SK-MEL-5 (cell line): ENCODE measurements around the gene C1QTNF3. TPM values are rescaled to one million over a fixed set of nuclear protein-coding genes. Genes with fewer than 3 reads are reported as not detected.

Experiments
- DNase-seq: peaks from one replicate; pipeline ENCODE4 v3.0.0-alpha.2; 2016; ENCODE audit warnings: low read depth, low spot score
- in situ Hi-C: cut with HindIII; loops from 2 replicates; pipeline ENCODE4 v1.10.0; 2016; ENCODE audit warnings: low sequenced_read_pairs, high pct_unique_total_duplicates, low pct_unique_long_range_greater_than_20kb
- small RNA-seq, 2 experiments: library from RNA; depleted of rRNA; stranded (forward); fragments of <200 nt; gene quantifications; one replicate each; pipeline ENCODE3, GENCODE V24; 2014
- total RNA-seq: library from RNA; depleted of rRNA; stranded (reverse); fragments of >200 nt; shearing (Covaris generic); gene quantifications from 2 replicates; pipeline ENCODE4 v1.2.3, GENCODE V29; 2014; rRNA removed

The C1QTNF3 gene
- total RNA-seq, 1 experiment from 2014 or later, result 0.77 TPM

DNA sequence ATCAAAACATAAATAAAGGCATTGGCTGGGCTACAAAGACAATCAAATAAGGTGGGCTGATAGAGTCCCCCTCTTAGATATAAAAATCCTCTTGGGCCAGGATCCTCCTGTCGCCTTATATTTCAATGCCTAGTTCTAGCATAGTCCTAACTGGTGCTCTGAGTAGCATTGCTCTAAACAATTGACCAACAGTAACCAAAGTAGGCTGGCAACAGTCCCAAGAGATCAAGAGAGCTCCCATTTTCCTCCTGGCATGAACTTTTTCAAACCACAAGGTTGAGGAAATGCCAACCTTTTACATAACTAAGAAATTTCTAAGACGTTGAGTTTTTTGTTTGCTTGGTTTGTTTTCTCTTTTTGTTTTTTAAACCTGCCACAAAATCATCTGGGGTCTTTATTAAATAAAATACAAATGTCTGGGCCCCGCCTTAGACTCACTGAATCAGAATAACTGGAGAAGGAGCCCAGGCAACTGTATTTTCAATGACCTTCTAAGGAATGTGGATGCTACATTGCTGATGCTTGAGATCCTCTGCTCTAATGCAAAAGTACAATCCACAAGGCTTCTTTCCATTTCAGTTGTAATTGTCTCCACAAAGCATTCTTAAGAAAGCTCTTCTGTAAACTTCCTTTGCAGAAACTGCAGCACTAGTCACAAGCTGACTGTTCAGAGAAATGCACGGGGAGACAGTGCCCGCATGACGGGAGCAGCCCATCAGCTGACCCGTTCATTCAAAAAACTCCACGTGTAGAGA lies 61.4 kb downstream of the C1QTNF3 start:
- in situ Hi-C loops, result no loop called here
- DNase-seq, result peak; percentile 99

DNA sequence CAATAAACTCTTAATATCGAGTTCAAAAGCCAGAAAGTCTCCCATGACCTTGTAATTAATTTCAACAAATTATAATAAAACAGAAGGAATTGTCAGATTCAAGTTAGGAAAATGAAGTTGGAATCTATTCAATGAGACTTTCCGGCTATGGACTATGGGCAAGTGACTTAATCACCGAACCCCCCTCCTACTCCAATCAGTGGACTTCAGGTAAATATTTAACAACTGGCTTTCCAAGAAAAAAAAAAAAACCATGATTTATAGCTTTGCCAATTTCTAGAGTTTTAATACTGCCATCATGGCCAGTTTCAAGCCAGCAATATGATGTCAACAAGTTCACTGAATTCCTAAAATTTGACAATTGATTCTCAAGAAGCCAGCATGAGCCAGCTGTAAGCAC lies 63.0 kb downstream of the C1QTNF3 start:
- in situ Hi-C loops, result no loop called here

DNA sequence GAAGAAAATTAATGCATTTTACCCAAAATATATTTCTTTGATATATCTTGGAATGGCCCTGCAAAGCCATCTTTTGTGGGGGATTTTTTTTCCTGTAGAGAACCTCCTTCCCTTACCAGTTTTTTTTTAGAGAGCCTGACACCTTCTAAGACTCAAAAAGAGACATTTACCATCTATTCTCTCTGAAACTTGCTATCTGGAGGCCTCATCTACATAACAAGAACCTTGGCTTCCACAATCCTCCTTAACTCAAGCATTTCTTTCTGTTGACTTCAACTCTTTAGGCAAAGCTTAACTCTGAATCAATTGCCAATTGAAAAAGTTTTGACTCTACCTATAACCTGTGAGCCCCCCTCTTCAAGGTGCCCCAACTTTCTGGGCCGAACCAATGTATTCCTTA lies 64.7 kb downstream of the C1QTNF3 start:
- in situ Hi-C loops, result no loop called here
- no peak for DNase-seq

More for the DNA sequence above, 63.0 kb downstream of the C1QTNF3 start:
- DNase-seq, result no peak

DNA sequence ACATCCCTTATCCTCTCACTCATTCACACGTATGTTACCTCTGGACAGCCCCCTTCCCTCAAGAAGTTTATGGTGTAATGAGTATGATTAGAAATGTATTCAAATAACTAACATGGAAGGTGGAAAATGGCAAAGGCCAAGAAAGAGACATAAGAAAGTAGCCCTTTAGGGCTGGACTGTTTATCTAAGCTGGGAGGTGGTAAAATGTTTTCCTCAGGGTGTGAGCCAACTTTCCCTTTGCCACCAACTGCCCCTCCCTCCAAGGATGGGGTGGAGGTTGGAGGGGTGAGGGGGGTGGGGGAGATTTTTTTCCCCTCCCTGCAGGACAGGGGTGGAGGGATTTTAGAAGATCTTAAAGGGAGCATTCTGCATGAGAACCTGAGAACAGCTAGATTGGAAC lies 66.7 kb downstream of the C1QTNF3 start:
- DNase-seq, result no peak
- in situ Hi-C loops, result no loop called here

DNA sequence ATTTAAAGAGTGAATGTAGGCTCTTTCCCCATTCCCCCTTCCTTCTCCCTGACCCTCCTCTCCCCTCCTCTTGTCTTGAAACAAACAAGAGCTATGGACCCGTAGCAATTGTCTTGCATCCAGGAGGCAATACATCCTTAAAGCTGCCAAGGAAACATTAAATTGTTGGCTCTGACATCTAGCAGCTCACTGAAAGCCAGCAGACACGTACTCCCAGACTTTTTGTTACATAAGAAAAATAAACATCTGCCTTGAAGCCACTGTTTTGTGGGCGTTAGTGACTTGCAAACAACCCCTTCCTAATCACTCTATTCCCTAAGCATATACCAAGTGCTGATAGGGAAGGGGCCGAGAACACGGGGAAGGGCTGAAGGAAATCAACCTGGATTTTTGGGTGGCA lies 67.2 kb downstream of the C1QTNF3 start:
- no peak for DNase-seq
- in situ Hi-C loops, result no loop called here

DNA sequence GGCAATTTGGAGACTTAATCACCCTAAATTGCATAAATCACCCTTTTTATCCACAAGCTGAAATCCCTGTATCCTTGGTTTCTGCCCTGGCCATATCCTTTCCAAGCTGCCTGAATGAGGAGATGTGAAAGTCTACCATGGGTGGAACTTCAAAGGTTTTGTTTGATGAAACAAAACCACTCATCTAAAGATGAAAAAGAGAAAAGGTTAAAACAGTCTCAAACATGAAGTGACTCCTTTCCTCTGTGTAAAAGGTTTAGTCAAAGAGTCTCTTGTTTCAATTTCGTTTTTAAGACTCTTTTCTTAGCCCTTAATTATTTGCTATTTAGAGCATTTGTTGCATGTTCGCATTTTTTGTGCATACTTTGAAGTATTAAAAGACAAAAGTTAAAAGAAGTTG lies 69.7 kb downstream of the C1QTNF3 start:
- in situ Hi-C loops, result no loop called here
- no peak for DNase-seq

DNA sequence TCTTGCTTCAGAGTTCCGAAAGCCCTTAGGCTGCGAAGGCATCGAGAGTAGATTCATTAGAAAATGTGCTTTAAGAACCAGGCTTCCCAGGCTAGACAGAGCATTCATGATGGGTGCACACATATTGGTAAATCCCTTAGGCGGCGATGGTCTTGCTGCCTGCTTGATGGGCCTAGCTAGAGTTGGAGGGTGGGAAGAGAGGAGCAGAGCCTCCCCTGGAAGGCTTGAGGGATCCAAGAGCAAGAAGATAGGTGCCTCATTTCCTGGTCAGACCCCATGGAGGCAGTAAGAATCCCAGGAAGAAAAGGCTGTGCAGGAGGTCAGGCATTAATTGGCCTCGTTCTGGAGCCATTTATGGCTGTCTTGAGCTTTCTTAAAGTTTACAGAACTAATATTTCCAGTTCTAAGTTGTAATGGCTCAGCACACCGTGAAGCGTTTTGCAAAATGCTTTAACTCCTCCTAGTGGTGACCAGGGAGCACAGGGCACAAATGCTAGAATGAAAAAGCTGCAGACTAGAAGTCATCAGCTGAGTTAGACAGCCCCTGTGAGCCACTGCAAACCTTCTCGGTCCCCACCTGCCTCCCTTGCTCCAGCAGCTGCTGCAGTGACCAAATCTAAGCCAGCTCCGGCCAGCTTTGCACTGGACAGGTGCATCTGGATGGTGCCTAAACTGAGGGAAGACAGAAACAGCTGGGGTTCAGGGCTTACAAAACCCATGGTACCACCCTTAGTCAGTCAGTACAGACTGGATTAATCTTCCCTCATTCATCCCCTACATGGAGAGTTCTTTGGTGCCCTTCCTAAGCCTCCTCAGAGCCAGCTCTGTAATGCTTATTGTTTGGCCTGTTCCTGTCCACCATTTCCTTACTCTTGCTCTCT lies 73.2 kb downstream of the C1QTNF3 start:
- in situ Hi-C loops, result no loop called here
- DNase-seq, result peak; percentile 71

DNA sequence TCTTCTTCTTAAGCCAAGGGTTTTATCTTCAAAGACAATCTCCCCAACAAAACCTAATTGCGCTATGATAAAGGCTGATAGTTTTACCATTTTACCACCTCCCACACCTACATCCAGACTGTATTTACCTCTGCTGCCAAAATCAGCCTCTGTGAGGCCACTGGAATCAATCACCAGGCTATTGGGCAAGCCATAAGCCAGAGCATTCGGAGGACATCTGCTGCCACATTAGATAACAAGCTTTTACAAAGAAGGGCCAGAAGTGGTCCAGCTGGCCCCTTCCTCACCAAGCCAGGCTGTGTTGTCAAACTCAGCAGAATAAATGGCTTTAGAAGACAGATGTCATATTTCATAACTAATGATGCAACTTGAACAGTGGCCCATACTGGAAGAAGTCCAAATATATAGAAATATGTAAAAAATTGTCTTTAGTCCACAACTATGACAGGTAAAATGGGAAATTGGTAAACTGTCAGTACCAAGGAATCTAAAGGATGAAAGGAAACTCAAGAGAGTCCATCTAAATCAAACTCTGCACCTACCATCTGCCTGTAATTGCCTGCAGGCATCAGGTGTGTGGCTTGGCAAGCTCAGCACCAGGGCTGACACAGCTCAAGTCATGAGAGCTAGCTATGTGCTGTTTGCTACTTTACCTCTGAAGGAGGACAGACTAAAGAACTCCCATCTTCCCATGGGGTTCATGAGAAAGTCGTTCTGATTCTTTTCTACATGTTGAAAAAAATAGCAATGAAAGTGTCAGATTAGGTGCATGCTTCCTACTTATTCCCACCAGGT lies 74.6 kb downstream of the C1QTNF3 start:
- DNase-seq, result no peak
- in situ Hi-C loops, result no loop called here

Small RNA genes lying within 50 kb of the gene (small RNA-seq; reads per million reads assigned to genes)
- gene AC139783.1, result 0 reads per million in 2 experiments

Other genes with a start within 250 kb of the C1QTNF3 start
- gene ADAMTS12, start 151.2 kb downstream of the C1QTNF3 start, total RNA-seq, result not detected in 2 replicates
- gene RXFP3, start 106.8 kb downstream of the C1QTNF3 start, total RNA-seq, result not detected in 2 replicates
- 618 and 641 TPM in 2 replicates for gene SLC45A2, start 58.5 kb downstream of the C1QTNF3 start, total RNA-seq
- 40.3 and 48.7 TPM in 2 replicates for gene AMACR, start 35.2 kb downstream of the C1QTNF3 start, total RNA-seq